PC-3 (cell line): Measurements from ENCODE around the gene ITGAV. TPM values are rescaled to one million over a fixed set of nuclear protein-coding genes. Genes with fewer than 3 reads are reported as not detected.

Experiments
- ATAC-seq: fragments of 200-7000 bp; cut with Tn5 transposase; 2 replicates; pipeline ENCODE4 v1.9.1; 2020; ENCODE audit warnings: mild to moderate bottlenecking, moderate library complexity
- BruUV-seq: library from RNA; stranded (reverse); fragments of 400-500 nt; replicated peaks from 2 replicates; lab custom pipeline; 2021; lab: Mats Ljungman, UMichigan
- CTCF ChIA-PET: fragments of 300-600 bp; sonication (Branson Sonifier 250); formaldehyde crosslinking; loops from one replicate; lab custom pipeline; 2022; ENCODE audit warnings: antibody characterized with exemption; lab: Charles Lee
- POLR2A ChIA-PET: fragments of 300-600 bp; sonication (Branson Sonifier 250); formaldehyde crosslinking; loops from one replicate; lab custom pipeline; 2022; ENCODE audit warnings: antibody characterized with exemption; ENCODE audit not compliant: unreplicated experiment; lab: Charles Lee
- DNase-seq: peaks from one replicate; pipeline ENCODE4 v3.0.0-alpha.2; 2015
- H2AFZ ChIP-seq: fragments of 300-600 bp; sonication (generic); 2 replicates; pipeline ENCODE4 v1.6.0; 2016; ENCODE audit warnings: antibody characterized with exemption, low read length
- H3F3A ChIP-seq: fragments of 300-600 bp; sonication (generic); one replicate; pipeline ENCODE4 v1.6.0; 2017; ENCODE audit warnings: antibody characterized with exemption, low read length, control low read depth, mild to moderate bottlenecking; ENCODE audit not compliant: unreplicated experiment
- H3K27ac ChIP-seq: fragments of 300-600 bp; sonication (generic); 2 replicates; pipeline ENCODE4 v1.5.1; 2016; ENCODE audit warnings: mild to moderate bottlenecking, low read length
- H3K27me3 ChIP-seq: fragments of 300-600 bp; sonication (generic); 2 replicates; pipeline ENCODE4 v1.6.1; 2016; ENCODE audit warnings: low read length, mixed read lengths
- H3K36me3 ChIP-seq: fragments of 300-600 bp; sonication (generic); 2 replicates; pipeline ENCODE4 v1.6.1; 2016; ENCODE audit warnings: low read depth, mixed run types, low read length, mixed read lengths
- H3K4me1 ChIP-seq: fragments of 300-600 bp; sonication (generic); 2 replicates; pipeline ENCODE4 v1.5.1; 2016; ENCODE audit warnings: low read length; ENCODE audit not compliant: insufficient read depth
- H3K4me2 ChIP-seq: fragments of 300-600 bp; sonication (generic); 2 replicates; pipeline ENCODE4 v1.6.0; 2016; ENCODE audit warnings: low read length
- H3K4me3 ChIP-seq: fragments of 300-600 bp; sonication (generic); 2 replicates; pipeline ENCODE4 v1.5.1; 2016; ENCODE audit warnings: mild to moderate bottlenecking, low read length, mixed read lengths
- H3K79me2 ChIP-seq: fragments of 300-600 bp; sonication (generic); 2 replicates; pipeline ENCODE4 v1.6.1; 2017; ENCODE audit warnings: low read length, mixed read lengths
- H3K9ac ChIP-seq: fragments of 300-600 bp; sonication (generic); 2 replicates; pipeline ENCODE4 v1.6.0; 2016; ENCODE audit warnings: mild to moderate bottlenecking, low read length
- H3K9me2 ChIP-seq: fragments of 300-600 bp; sonication (generic); replicated peaks from 2 replicates; pipeline ENCODE4 v1.6.1; 2016; ENCODE audit warnings: mixed run types, low read length, mixed read lengths
- H3K9me3 ChIP-seq: fragments of 300-600 bp; sonication (generic); 2 replicates; pipeline ENCODE4 v1.6.1; 2016; ENCODE audit warnings: low read length, mixed read lengths
- H4K20me1 ChIP-seq: fragments of 300-600 bp; sonication (generic); 2 replicates; pipeline ENCODE4 v1.6.1; 2016; ENCODE audit warnings: low read length, mixed read lengths
- CTCF ChIP-seq: fragments of 300-600 bp; sonication (generic); conservative IDR thresholded peaks from 2 replicates; pipeline ENCODE4 v1.5.1; 2017; ENCODE audit warnings: antibody characterized with exemption, low read depth, mild to moderate bottlenecking, low read length
- EZH2 ChIP-seq: fragments of 300-600 bp; sonication (generic); IDR thresholded peaks from one replicate; pipeline ENCODE4 v1.6.1; 2017; ENCODE audit warnings: antibody characterized with exemption, mild to moderate bottlenecking, low read length; ENCODE audit not compliant: unreplicated experiment
- EZH2phosphoT487 ChIP-seq: fragments of 300-600 bp; sonication (generic); IDR thresholded peaks from 2 replicates; pipeline ENCODE4 v1.6.1; 2018; ENCODE audit warnings: mild to moderate bottlenecking, antibody characterized with exemption, low read length, borderline replicate concordance
- intact Hi-C: fragments of 100-400 bp; cut with micrococcal nuclease; formaldehyde crosslinking; loops from 2 replicates; pipeline ENCODE4 v1.9.0; 2023
- total RNA-seq: library from RNA; depleted of rRNA; stranded (reverse); fragments of >200 nt; gene quantifications from 2 replicates; pipeline ENCODE4 v1.2.3, GENCODE V29; 2014

Gene ITGAV
- total RNA-seq, 1 experiment from 2014 or later: 23.5 TPM

- H3K36me3 ChIP-seq: no peaks in the 10 kb centered on the region
- no peaks in the 10 kb centered on the region for H3K9me3 ChIP-seq
- CTCF ChIA-PET: no interaction called here
- H3K9ac ChIP-seq: no peak overlapping the region
- H3F3A ChIP-seq: no peaks in the 10 kb centered on the region
- intact Hi-C loops: loop anchor here (2.0 kb wide), 1 partner anchor 133 kb away; no protein-coding TSS in a partner anchor
- H3K4me1 ChIP-seq: no peaks in the 10 kb centered on the region
- H3K9me2 ChIP-seq: no peaks in the 10 kb centered on the region
- no TSS peak for BruUV-seq
- H2AFZ ChIP-seq: no peak overlapping the region
- ATAC-seq (peak; percentile 95), DNase-seq (peak; percentile 32)
- TF ChIP-seq CTCF: no peak
- TF ChIP-seq EZH2: no peak
- no peak for TF ChIP-seq EZH2phosphoT487
- H3K27me3 ChIP-seq: no peaks in the 10 kb centered on the region
- no peaks in the 10 kb centered on the region for H4K20me1 ChIP-seq
- POLR2A ChIA-PET: no interaction called here
- no peak overlapping the region for H3K4me2 ChIP-seq
- no peak overlapping the region for H3K4me3 ChIP-seq
- H3K79me2 ChIP-seq: no peaks in the 10 kb centered on the region
- H3K27ac ChIP-seq: no peak overlapping the region
Observed at GRCh38 chr2:186648130-186648529, 58.3 kb downstream of the ITGAV start.

- H3K9me2 ChIP-seq: no peaks in the 10 kb centered on the region
- H3K4me1 ChIP-seq: no peaks in the 10 kb centered on the region
- POLR2A ChIA-PET: no interaction called here
- BruUV-seq: no TSS peak
- H3F3A ChIP-seq: no peaks in the 10 kb centered on the region
- no peak overlapping the region for H3K9ac ChIP-seq
- H3K4me2 ChIP-seq: no peak overlapping the region
- DNase-seq (no peak), ATAC-seq (no peak)
- H3K36me3 ChIP-seq: peaks cover 10% of the 10 kb centered on the region; the same call in 1 of the 2 replicates
- no peaks in the 10 kb centered on the region for H3K9me3 ChIP-seq
- TF ChIP-seq EZH2phosphoT487 (no peak), EZH2 (no peak), CTCF (no peak)
- H2AFZ ChIP-seq: no peak overlapping the region
- intact Hi-C loops: no loop called here
- no peaks in the 10 kb centered on the region for H3K27me3 ChIP-seq
- H3K79me2 ChIP-seq: no peaks in the 10 kb centered on the region
- H4K20me1 ChIP-seq: no peaks in the 10 kb centered on the region
- no peak overlapping the region for H3K4me3 ChIP-seq
- no peak overlapping the region for H3K27ac ChIP-seq
- CTCF ChIA-PET: no interaction called here
Observed at GRCh38 chr2:186653511-186653910, 63.7 kb downstream of the ITGAV start.

- Histone ChIP-seq H3K9me3 (no peaks in the 10 kb centered on the region), H3K4me1 (no peaks in the 10 kb centered on the region), H3K27ac (no peak overlapping the region), H2AFZ (no peak overlapping the region), H3K9me2 (no peaks in the 10 kb centered on the region), H4K20me1 (no peaks in the 10 kb centered on the region), H3F3A (no peaks in the 10 kb centered on the region), H3K4me2 (no peak overlapping the region), H3K79me2 (no peaks in the 10 kb centered on the region), H3K4me3 (no peak overlapping the region), H3K27me3 (no peaks in the 10 kb centered on the region), H3K36me3 (peaks cover 13% of the 10 kb centered on the region; the same call in 1 of the 2 replicates), H3K9ac (no peak overlapping the region)
- ChIA-PET POLR2A (no interaction called here), CTCF (no interaction called here)
- BruUV-seq: no TSS peak
- no peak for ATAC-seq
- TF ChIP-seq CTCF (no peak), EZH2phosphoT487 (no peak)
- intact Hi-C loops: no loop called here
- no peak for DNase-seq
Observed at GRCh38 chr2:186659383-186659782, 69.5 kb downstream of the ITGAV start.
